Upper lobe of left lung (tissue), 6 donors: ENCODE measurements around the gene GRIK2. TPM values are rescaled to one million over a fixed set of nuclear protein-coding genes. Genes with fewer than 3 reads are reported as not detected.
A peak's percentile ranks its signal among the peaks of the same experiment; 100 is the strongest.
"Not testable (repeated sequence)": the region's sequence is repeated elsewhere in the genome, so short reads cannot be mapped to it uniquely, and the experiment has no call there.

ENCODE experiments used
- ATAC-seq, 2 donors: fragments of 200-7000 bp; cut with Tn5 transposase; one replicate each; pipeline ENCODE4 v1.9.1; 2022; ENCODE audit warnings: mild to moderate bottlenecking in 2 of 2, moderate library complexity in 2 of 2; ENCODE audit not compliant: low FRiP score in 2 of 2
- DNase-seq, 2 donors: peaks; one replicate each; pipeline ENCODE4 v3.0.0-alpha.2; 2019 to 2020
- H3K27ac ChIP-seq, 4 donors: fragments of 200-600 bp; sonication (generic); one replicate each; pipeline ENCODE4 v1.5.1; 2016 to 2019
- H3K27me3 ChIP-seq, 4 donors: fragments of 200-600 bp; sonication (generic); one replicate each; pipeline ENCODE4 v1.5.1; 2017 to 2019
- H3K36me3 ChIP-seq, 4 donors: fragments of 200-600 bp; sonication (generic); one replicate each; pipeline ENCODE4 v1.5.1; 2016 to 2019
- H3K4me1 ChIP-seq, 4 donors: fragments of 200-600 bp; sonication (generic); one replicate each; pipeline ENCODE4 v1.5.1; 2018 to 2019
- H3K4me3 ChIP-seq, 4 donors: fragments of 200-600 bp; sonication (generic); one replicate each; pipeline ENCODE4 v1.5.1; 2017 to 2019; ENCODE audit warnings: mild to moderate bottlenecking in 2 of 4, moderate library complexity in 1 of 4
- H3K9me3 ChIP-seq, 4 donors: fragments of 200-600 bp; sonication (generic); one replicate each; pipeline ENCODE4 v1.5.1; 2018 to 2019
- CTCF ChIP-seq, 6 experiments: fragments of 450-650 bp in 4 of 6; fragments of 200-600 bp in 2 of 6; sonication (generic) in 2 of 6; IDR thresholded peaks; one replicate each; pipeline ENCODE4 v1.5.1; 2016 to 2019; ENCODE audit warnings: antibody characterized with exemption in 6 of 6
- EP300 ChIP-seq, 4 donors: sonication (generic); formaldehyde crosslinking; IDR thresholded peaks; one replicate each; pipeline ENCODE4 v1.5.1; 2017; ENCODE audit warnings: antibody characterized with exemption in 4 of 4, control low read depth in 2 of 4
- POLR2A ChIP-seq, 4 donors: fragments of 450-650 bp; IDR thresholded peaks; one replicate each; pipeline ENCODE4 v1.5.1; 2016 to 2017; ENCODE audit warnings: antibody characterized with exemption in 4 of 4, mild to moderate bottlenecking in 2 of 4
- POLR2AphosphoS5 ChIP-seq, 2 donors: sonication (generic); formaldehyde crosslinking; IDR thresholded peaks; one replicate each; pipeline ENCODE4 v1.5.1; 2017; ENCODE audit warnings: antibody characterized with exemption in 2 of 2
- WGBS, 2 donors: methylation state at CpG; one replicate each; pipeline ENCODE4 v1.1.5; 2017 to 2018; 5-methylcytosine and 5-hydroxymethylcytosine counted together
- total RNA-seq, 6 donors: library from RNA; depleted of rRNA in 4 of 6; stranded (reverse); fragments of >200 nt in 4 of 6; gene quantifications; one replicate each; pipeline versions ENCODE4 v1.1.0 to v1.2.1, GENCODE V29; 2016 to 2021
- donor health status: DM: no; HTN: no; CAD: no; lungs with moderate emphysema.
- donor health status: DM: no; HTN: yes; CAD: no; lungs with severe emphysema.

The GRIK2 gene
- total RNA-seq, 6 donors from 2014 or later = 0.07 to 1.2 (median 0.50) TPM; not detected in 2

GRCh38 chr6:102075539-102075938 lies 682.0 kb downstream of the GRIK2 start:
- ATAC-seq (no peak), DNase-seq (no peak)
- H3K4me3 ChIP-seq = no peak overlapping the region
- H3K27me3 ChIP-seq = no peaks in the 10 kb centered on the region
- no peaks in the 10 kb centered on the region for H3K36me3 ChIP-seq
- H3K9me3 ChIP-seq = no peaks in the 10 kb centered on the region
- no peak overlapping the region for H3K27ac ChIP-seq
- TF ChIP-seq POLR2AphosphoS5 (IDR thresholded peaks at IDR 0.05) = no peak
- no peak for TF ChIP-seq EP300 (IDR thresholded peaks at IDR 0.05)
- no peak for TF ChIP-seq POLR2A (IDR thresholded peaks at IDR 0.05)
- no peak for TF ChIP-seq CTCF (IDR thresholded peaks at IDR 0.05)
- WGBS, 2 donors = 47 to 51% methylated on average over 2 of the region's 2 CpGs
- H3K4me1 ChIP-seq = no peaks in the 10 kb centered on the region

- H3K4me1 ChIP-seq = no peaks in the 10 kb centered on the region
- ATAC-seq (no peak), DNase-seq (no peak)
- no peak overlapping the region for H3K4me3 ChIP-seq
- TF ChIP-seq POLR2A (IDR thresholded peaks at IDR 0.05) (no peak), CTCF (IDR thresholded peaks at IDR 0.05) (no peak), POLR2AphosphoS5 (IDR thresholded peaks at IDR 0.05) (no peak), EP300 (IDR thresholded peaks at IDR 0.05) (no peak)
- no peaks in the 10 kb centered on the region for H3K36me3 ChIP-seq
- no peak overlapping the region for H3K27ac ChIP-seq
- WGBS, 2 donors = 37 to 39% methylated on average over 2 of the region's 2 CpGs
- no peaks in the 10 kb centered on the region for H3K27me3 ChIP-seq
- no peaks in the 10 kb centered on the region for H3K9me3 ChIP-seq
Observed at GRCh38 chr6:102085257-102085656, 691.7 kb downstream of the GRIK2 start.

GRCh38 chr6:102088160-102088559 lies 694.7 kb downstream of the GRIK2 start:
- not testable (repeated sequence) for H3K4me1 ChIP-seq, H3K36me3 ChIP-seq, H3K27me3 ChIP-seq, ATAC-seq, H3K9me3 ChIP-seq, H3K27ac ChIP-seq, H3K4me3 ChIP-seq
- peak in 1 of 2 donors; percentile 31 for DNase-seq
- WGBS, 2 donors = 94 to 96% methylated on average over 19 of the region's 19 CpGs

- Histone ChIP-seq H3K36me3 (no peaks in the 10 kb centered on the region), H3K27ac (no peak overlapping the region), H3K9me3 (peaks cover 0 to 12% (median 0%) of the 10 kb centered on the region in 4 donors), H3K4me1 (no peaks in the 10 kb centered on the region), H3K27me3 (no peaks in the 10 kb centered on the region), H3K4me3 (no peak overlapping the region)
- DNase-seq (no peak), ATAC-seq (no peak)
- TF ChIP-seq EP300 (IDR thresholded peaks at IDR 0.05) (no peak), POLR2A (IDR thresholded peaks at IDR 0.05) (no peak), POLR2AphosphoS5 (IDR thresholded peaks at IDR 0.05) (no peak)
- WGBS, 2 donors = 53% methylated on average over 2 of the region's 2 CpGs
Observed at GRCh38 chr6:102114402-102114801, 720.9 kb downstream of the GRIK2 start.

GRCh38 chr6:102115911-102116310 lies 722.4 kb downstream of the GRIK2 start:
- Histone ChIP-seq H3K27me3 (no peaks in the 10 kb centered on the region), H3K36me3 (no peaks in the 10 kb centered on the region), H3K4me1 (no peaks in the 10 kb centered on the region), H3K9me3 (peaks cover 0 to 12% (median 0%) of the 10 kb centered on the region in 4 donors), H3K27ac (no peak overlapping the region), H3K4me3 (no peak overlapping the region)
- 58 to 68% methylated on average over 1 of the region's 1 CpG for WGBS, 2 donors
- no peak for ATAC-seq
- no peak for DNase-seq
- no peak for TF ChIP-seq EP300 (IDR thresholded peaks at IDR 0.05)
- no peak for TF ChIP-seq CTCF (IDR thresholded peaks at IDR 0.05)
- TF ChIP-seq POLR2A (IDR thresholded peaks at IDR 0.05) = no peak
- no peak for TF ChIP-seq POLR2AphosphoS5 (IDR thresholded peaks at IDR 0.05)

- 53 to 83% methylated on average over 1 of the region's 1 CpG for WGBS, 2 donors
Observed at GRCh38 chr6:102118034-102118433, 724.5 kb downstream of the GRIK2 start.

More at GRCh38 chr6:102118034-102118433, 724.5 kb downstream of the GRIK2 start:
- Histone ChIP-seq H3K4me3 (no peak overlapping the region), H3K9me3 (peaks cover 0 to 12% (median 0%) of the 10 kb centered on the region in 4 donors), H3K27me3 (no peaks in the 10 kb centered on the region), H3K36me3 (no peaks in the 10 kb centered on the region), H3K27ac (no peak overlapping the region), H3K4me1 (no peaks in the 10 kb centered on the region)
- ATAC-seq (no peak), DNase-seq (no peak)
- TF ChIP-seq POLR2A (IDR thresholded peaks at IDR 0.05) = no peak
- no peak for TF ChIP-seq POLR2AphosphoS5 (IDR thresholded peaks at IDR 0.05)
- TF ChIP-seq EP300 (IDR thresholded peaks at IDR 0.05) = no peak
- TF ChIP-seq CTCF (IDR thresholded peaks at IDR 0.05) = no peak
